ENCODE measurements around the gene CPA5. TPM values are rescaled to one million over a fixed set of nuclear protein-coding genes. Genes with fewer than 3 reads are reported as not detected.

CPA5 gene
- total and polyA plus RNA-seq, 2 of the 8 experiments (the other 6 are each of a cell fraction or from before 2014, with no cell fraction given): 0.12 TPM; not detected in 1

DNA sequence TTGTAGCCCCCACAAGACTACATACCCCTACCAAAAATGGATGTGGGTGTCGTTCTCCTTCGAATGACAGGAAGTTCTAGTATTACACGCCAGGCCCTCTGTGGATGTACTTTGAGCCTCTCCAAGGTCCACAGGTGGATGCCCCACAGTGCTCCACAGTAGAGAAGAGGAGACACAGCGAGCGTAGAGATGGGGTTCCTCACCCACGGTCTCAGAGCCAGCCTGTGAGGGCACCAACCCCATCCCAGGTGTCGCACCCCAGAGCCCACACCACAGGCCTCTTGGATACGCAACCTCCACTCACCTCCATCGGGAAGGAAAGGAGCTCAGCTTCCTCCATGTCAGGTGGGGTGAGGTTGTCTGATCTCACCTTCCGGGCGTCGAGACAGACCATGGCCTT, 2.3 kb downstream of the CPA5 start:
- FAIRE-seq (no peak), DNase-seq (ENCODE audit: low read depth in 1 of 2, low spot score in 2 of 2) (no peak)
- Histone ChIP-seq H3K36me3 (ENCODE audit: control insufficient read depth in 2 of 4, insufficient read depth in 4 of 4, low read length in 3 of 4) (no peaks in the 10 kb centered on the region), H3K23me2 (ENCODE audit: low read depth, low read length) (no peaks in the 10 kb centered on the region), H3K9me3 (ENCODE audit: insufficient read depth in 2 of 2, low read depth in 1 of 2, low read length in 1 of 2) (no peaks in the 10 kb centered on the region), H3K9ac (replicated peaks in 1 of 4; ENCODE audit: extremely low read depth in 1 of 4, low read depth in 3 of 4, low read length in 3 of 4) (no peak overlapping the region), H4K5ac (ENCODE audit: insufficient read length, low read depth, low read length) (no peak overlapping the region), H4K8ac (ENCODE audit: extremely low read depth, insufficient read depth, low read length) (no peak overlapping the region), H3K4me3 (ENCODE audit: extremely low read depth in 1 of 4, insufficient read depth in 2 of 4, low read depth in 3 of 4, low read length in 4 of 4) (no peak overlapping the region), H3K56ac (replicated peaks; ENCODE audit: insufficient read length, low read depth, low read length) (no peak overlapping the region), H3K4ac (replicated peaks; ENCODE audit: insufficient read length, low read depth, low read length) (no peak overlapping the region), H3K79me1 (ENCODE audit: low read depth, low read length) (no peaks in the 10 kb centered on the region), H2BK15ac (ENCODE audit: low read length) (0 out of 2 replicates have a peak overlapping the region, but pooled peaks have one; percentile 29), H3K27me3 (replicated peaks in 1 of 4; ENCODE audit: control insufficient read depth in 3 of 4, extremely low read depth in 1 of 4, insufficient read depth in 3 of 4, low read length in 3 of 4) (no peaks in the 10 kb centered on the region), H2BK120ac (replicated peaks; ENCODE audit: low read depth, low read length) (no peak overlapping the region), H3K18ac (ENCODE audit: extremely low read depth, low read length) (no peak overlapping the region; the same call in none of the 2 replicates), H2BK20ac (ENCODE audit: low read length) (0 out of 2 replicates have a peak overlapping the region, but pooled peaks have one; percentile 32), H2BK12ac (ENCODE audit: low read depth, low read length) (no peak overlapping the region), H3K4me2 (ENCODE audit: insufficient read depth in 1 of 2, low read depth in 2 of 2, low read length in 2 of 2) (no peak overlapping the region), H3K23ac (ENCODE audit: insufficient read length) (no peak overlapping the region), H3K4me1 (replicated peaks in 1 of 4; ENCODE audit: control insufficient read depth in 3 of 4, insufficient read depth in 4 of 4, low read length in 3 of 4) (peaks cover 2 to 14% (median 8%) of the 10 kb centered on the region in 4 experiments), H3K27ac (ENCODE audit: low read depth, low read length) (no peak overlapping the region), H2AFZ (ENCODE audit: low read length) (no peak overlapping the region), H2AK5ac (ENCODE audit: low read depth, low read length) (no peak overlapping the region), H4K91ac (replicated peaks; ENCODE audit: insufficient read length, low read length) (no peak overlapping the region), H2BK5ac (ENCODE audit: low read depth, low read length) (no peak overlapping the region), H3K14ac (ENCODE audit: insufficient read length) (no peak overlapping the region), H3K79me2 (ENCODE audit: control insufficient read depth in 1 of 2, insufficient read depth in 2 of 2, low read length in 2 of 2) (no peaks in the 10 kb centered on the region), H4K20me1 (replicated peaks in 1 of 2; ENCODE audit: control insufficient read depth in 1 of 2, insufficient read depth in 2 of 2, low read length in 2 of 2) (no peaks in the 10 kb centered on the region)
- POLR2A ChIA-PET (ENCODE audit: partially characterized antibody): no interaction called here
- WGBS, 2 experiments (ENCODE audit: extremely low coverage in 1 of 2, insufficient coverage in 1 of 2, insufficient read length in 1 of 2, insufficient replicate concordance in 2 of 2, low coverage in 1 of 2, low lambda C conversion rate in 2 of 2, missing lambda C conversion rate in 1 of 2): 94% methylated on average over 12 of the region's 12 CpGs; no CpG with 5 or more reads in 1 of the 2 experiments
- CTCF ChIA-PET (ENCODE audit: partially characterized antibody): interaction anchor here (1.7 to 3.0 kb wide), 2 partner anchors 9 to 34 kb away, joined by 4 to 12 read pairs; partner anchors contain the start of gene CPA1
- TF ChIP-seq CTBP2 (IDR thresholded peaks at IDR 0.05; ENCODE audit: borderline replicate concordance, insufficient read depth, insufficient read length, low read length) (no peak), TCF12 (IDR thresholded peaks at IDR 0.05; ENCODE audit: low read depth, low read length) (no peak), TAF1 (IDR thresholded peaks at IDR 0.05; ENCODE audit: low read depth, low read length) (no peak), SP1 (IDR thresholded peaks at IDR 0.05; ENCODE audit: low read depth, low read length) (no peak), SUZ12 (IDR thresholded peaks at IDR 0.05; ENCODE audit: low read length) (no peak), RFX5 (IDR thresholded peaks at IDR 0.05; ENCODE audit: borderline replicate concordance, low read depth, low read length) (no peak), HDAC2 (IDR thresholded peaks at IDR 0.05; ENCODE audit: borderline replicate concordance in 1 of 2, low read depth in 2 of 2, low read length in 2 of 2) (no peak), TEAD4 (IDR thresholded peaks at IDR 0.05; ENCODE audit: low read depth, low read length) (no peak), NANOG (IDR thresholded peaks at IDR 0.05; ENCODE audit: insufficient read depth, low read depth, low read length, poor library complexity, severe bottlenecking) (no peak)
- TF ChIP-seq, protein P1, sequence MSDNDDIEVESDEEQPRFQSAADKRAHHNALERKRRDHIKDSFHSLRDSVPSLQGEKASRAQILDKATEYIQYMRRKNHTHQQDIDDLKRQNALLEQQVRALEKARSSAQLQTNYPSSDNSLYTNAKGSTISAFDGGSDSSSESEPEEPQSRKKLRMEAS (IDR thresholded peaks at IDR 0.05): no peak

Data from H1 (cell line).